ENCODE results near the gene COMT. TPM values are rescaled to one million over a fixed set of nuclear protein-coding genes. Genes with fewer than 3 reads are reported as not detected.
A peak's percentile ranks its signal among the peaks of the same experiment; 100 is the strongest.

The COMT gene
- total and polyA plus RNA-seq, 9 of the 15 experiments (the other 6 are each of a cell fraction or from before 2014, with no cell fraction given), result 12.5 to 351 (median 155) TPM

DNA sequence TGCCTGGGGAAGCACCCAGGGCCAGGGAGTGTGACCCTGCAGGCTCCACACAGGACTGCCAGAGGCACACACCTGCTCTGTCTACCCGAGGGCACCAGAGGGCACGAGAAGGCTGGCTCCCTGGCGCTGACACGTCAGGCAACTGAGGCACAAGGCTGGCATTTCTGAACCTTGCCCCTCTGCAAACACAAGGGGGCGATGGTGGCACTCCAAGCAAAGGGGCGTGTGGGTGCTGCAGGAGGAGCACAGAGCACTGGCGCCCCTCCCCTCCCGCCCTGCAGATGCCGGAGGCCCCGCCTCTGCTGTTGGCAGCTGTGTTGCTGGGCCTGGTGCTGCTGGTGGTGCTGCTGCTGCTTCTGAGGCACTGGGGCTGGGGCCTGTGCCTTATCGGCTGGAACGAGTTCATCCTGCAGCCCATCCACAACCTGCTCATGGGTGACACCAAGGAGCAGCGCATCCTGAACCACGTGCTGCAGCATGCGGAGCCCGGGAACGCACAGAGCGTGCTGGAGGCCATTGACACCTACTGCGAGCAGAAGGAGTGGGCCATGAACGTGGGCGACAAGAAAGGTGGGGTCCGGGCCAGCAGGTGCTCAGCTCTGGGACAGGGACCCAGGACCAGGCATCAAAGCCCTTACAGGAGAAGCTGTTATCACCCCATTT lies 20.8 kb downstream of the COMT start (continued):
- TF ChIP-seq, protein P1, sequence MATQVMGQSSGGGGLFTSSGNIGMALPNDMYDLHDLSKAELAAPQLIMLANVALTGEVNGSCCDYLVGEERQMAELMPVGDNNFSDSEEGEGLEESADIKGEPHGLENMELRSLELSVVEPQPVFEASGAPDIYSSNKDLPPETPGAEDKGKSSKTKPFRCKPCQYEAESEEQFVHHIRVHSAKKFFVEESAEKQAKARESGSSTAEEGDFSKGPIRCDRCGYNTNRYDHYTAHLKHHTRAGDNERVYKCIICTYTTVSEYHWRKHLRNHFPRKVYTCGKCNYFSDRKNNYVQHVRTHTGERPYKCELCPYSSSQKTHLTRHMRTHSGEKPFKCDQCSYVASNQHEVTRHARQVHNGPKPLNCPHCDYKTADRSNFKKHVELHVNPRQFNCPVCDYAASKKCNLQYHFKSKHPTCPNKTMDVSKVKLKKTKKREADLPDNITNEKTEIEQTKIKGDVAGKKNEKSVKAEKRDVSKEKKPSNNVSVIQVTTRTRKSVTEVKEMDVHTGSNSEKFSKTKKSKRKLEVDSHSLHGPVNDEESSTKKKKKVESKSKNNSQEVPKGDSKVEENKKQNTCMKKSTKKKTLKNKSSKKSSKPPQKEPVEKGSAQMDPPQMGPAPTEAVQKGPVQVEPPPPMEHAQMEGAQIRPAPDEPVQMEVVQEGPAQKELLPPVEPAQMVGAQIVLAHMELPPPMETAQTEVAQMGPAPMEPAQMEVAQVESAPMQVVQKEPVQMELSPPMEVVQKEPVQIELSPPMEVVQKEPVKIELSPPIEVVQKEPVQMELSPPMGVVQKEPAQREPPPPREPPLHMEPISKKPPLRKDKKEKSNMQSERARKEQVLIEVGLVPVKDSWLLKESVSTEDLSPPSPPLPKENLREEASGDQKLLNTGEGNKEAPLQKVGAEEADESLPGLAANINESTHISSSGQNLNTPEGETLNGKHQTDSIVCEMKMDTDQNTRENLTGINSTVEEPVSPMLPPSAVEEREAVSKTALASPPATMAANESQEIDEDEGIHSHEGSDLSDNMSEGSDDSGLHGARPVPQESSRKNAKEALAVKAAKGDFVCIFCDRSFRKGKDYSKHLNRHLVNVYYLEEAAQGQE (IDR thresholded peaks at IDR 0.05; ENCODE audit: borderline replicate concordance), result peak; percentile 72
- TF ChIP-seq, protein P1 (CRISPR knock-in tag; IDR thresholded peaks at IDR 0.05; ENCODE audit: low read depth), result no peak
- no peak for TF ChIP-seq OTX1 (CRISPR knock-in tag; IDR thresholded peaks at IDR 0.05)
- TF ChIP-seq, protein P2, sequence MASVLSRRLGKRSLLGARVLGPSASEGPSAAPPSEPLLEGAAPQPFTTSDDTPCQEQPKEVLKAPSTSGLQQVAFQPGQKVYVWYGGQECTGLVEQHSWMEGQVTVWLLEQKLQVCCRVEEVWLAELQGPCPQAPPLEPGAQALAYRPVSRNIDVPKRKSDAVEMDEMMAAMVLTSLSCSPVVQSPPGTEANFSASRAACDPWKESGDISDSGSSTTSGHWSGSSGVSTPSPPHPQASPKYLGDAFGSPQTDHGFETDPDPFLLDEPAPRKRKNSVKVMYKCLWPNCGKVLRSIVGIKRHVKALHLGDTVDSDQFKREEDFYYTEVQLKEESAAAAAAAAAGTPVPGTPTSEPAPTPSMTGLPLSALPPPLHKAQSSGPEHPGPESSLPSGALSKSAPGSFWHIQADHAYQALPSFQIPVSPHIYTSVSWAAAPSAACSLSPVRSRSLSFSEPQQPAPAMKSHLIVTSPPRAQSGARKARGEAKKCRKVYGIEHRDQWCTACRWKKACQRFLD (CRISPR knock-in tag; IDR thresholded peaks at IDR 0.05), result no peak
- TF ChIP-seq GABPA (tag; conservative IDR thresholded peaks at IDR 0.05; ENCODE audit: low read depth), result no peak
- TF ChIP-seq ELF2 (CRISPR knock-in tag; IDR thresholded peaks at IDR 0.05), result no peak
- TF ChIP-seq, protein P3, sequence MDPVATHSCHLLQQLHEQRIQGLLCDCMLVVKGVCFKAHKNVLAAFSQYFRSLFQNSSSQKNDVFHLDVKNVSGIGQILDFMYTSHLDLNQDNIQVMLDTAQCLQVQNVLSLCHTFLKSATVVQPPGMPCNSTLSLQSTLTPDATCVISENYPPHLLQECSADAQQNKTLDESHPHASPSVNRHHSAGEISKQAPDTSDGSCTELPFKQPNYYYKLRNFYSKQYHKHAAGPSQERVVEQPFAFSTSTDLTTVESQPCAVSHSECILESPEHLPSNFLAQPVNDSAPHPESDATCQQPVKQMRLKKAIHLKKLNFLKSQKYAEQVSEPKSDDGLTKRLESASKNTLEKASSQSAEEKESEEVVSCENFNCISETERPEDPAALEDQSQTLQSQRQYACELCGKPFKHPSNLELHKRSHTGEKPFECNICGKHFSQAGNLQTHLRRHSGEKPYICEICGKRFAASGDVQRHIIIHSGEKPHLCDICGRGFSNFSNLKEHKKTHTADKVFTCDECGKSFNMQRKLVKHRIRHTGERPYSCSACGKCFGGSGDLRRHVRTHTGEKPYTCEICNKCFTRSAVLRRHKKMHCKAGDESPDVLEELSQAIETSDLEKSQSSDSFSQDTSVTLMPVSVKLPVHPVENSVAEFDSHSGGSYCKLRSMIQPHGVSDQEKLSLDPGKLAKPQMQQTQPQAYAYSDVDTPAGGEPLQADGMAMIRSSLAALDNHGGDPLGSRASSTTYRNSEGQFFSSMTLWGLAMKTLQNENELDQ (CRISPR knock-in tag; IDR thresholded peaks at IDR 0.05; ENCODE audit: borderline replicate concordance), result no peak
- no peak for TF ChIP-seq MXI1 (IDR thresholded peaks at IDR 0.05; ENCODE audit: low read depth, low read length)
- TF ChIP-seq, protein P4, sequence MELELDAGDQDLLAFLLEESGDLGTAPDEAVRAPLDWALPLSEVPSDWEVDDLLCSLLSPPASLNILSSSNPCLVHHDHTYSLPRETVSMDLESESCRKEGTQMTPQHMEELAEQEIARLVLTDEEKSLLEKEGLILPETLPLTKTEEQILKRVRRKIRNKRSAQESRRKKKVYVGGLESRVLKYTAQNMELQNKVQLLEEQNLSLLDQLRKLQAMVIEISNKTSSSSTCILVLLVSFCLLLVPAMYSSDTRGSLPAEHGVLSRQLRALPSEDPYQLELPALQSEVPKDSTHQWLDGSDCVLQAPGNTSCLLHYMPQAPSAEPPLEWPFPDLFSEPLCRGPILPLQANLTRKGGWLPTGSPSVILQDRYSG (tag; conservative IDR thresholded peaks at IDR 0.05; ENCODE audit: low read depth), result no peak
- peak; percentile 18 for TF ChIP-seq HNRNPLL (IDR thresholded peaks at IDR 0.05; ENCODE audit: low read depth, low read length, poor library complexity, severe bottlenecking)
- TF ChIP-seq MEF2D (tag; conservative IDR thresholded peaks at IDR 0.05; ENCODE audit: low read depth), result no peak
- TF ChIP-seq NR4A1 (CRISPR knock-in tag; IDR thresholded peaks at IDR 0.05), result peak; percentile 5; the same call in 1 of the 2 replicates
- TF ChIP-seq NR4A1 (tag; IDR thresholded peaks at IDR 0.05), result no peak
- TF ChIP-seq TRIM24 (IDR thresholded peaks at IDR 0.05), result no peak
